ENCODE data around the gene MED12L.
A peak's percentile ranks its signal among the peaks of the same experiment; 100 is the strongest.

MED12L gene

DNA sequence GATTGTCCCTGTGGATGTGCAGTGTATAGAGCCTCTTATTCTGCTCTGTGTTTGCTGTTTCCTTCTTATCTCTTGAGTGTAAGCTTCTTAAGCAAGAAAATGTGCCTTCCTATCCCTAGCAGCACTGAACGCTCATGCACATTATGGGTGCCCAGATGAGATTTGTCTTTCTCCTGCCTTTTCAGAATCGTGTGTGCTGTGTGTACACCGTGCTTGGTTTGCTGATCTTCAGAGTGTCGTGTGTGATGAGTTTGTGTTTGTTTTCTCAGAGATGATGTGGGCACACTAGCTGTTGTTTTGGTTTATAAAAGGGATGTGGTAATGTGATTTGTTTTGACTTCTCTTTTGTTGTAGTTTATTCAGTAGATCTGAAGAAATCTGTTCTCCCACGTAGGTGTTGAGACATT lies 97.8 kb downstream of the MED12L start:
- no peaks in the 10 kb centered on the region for H3K4me1 ChIP-seq (ENCODE audit: control insufficient read depth in 1 of 2, insufficient read depth in 2 of 2, low read length in 2 of 2)
- no peak overlapping the region for H3K4me3 ChIP-seq (ENCODE audit: low read depth in 1 of 2, low read length in 2 of 2)
- no peaks in the 10 kb centered on the region for H3K36me3 ChIP-seq (ENCODE audit: control insufficient read depth in 1 of 2, insufficient read depth in 2 of 2, low read length in 2 of 2)
- no peak overlapping the region for H3K27ac ChIP-seq (ENCODE audit: low read length)
- H3K9me3 ChIP-seq (ENCODE audit: control insufficient read depth in 1 of 2, low read length in 2 of 2) = no peaks in the 10 kb centered on the region
- no peaks in the 10 kb centered on the region for H3K27me3 ChIP-seq (ENCODE audit: low read depth, low read length)

DNA sequence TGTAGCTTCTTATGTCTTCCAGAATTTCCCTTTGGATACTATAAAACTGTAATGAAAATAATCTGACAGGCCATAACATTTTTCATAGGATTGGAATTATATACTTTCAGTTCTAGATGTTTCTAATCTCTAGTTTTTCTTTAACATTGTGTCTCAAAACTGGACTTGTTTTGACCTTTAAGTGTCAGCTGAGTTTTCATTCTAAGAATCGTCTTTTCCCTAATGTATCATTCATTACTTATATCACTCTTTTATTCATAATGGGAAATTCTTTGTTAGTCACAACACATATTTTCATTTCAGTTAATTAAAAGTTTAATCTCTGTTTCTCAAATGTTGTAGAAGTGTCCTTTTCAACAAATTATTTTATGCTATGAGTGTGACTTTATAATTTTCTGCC lies 105.6 kb downstream of the MED12L start:
- no peaks in the 10 kb centered on the region for H3K9me3 ChIP-seq (ENCODE audit: control insufficient read depth in 1 of 2, low read length in 2 of 2)
- H3K4me1 ChIP-seq (ENCODE audit: control insufficient read depth in 1 of 2, insufficient read depth in 2 of 2, low read length in 2 of 2) = no peaks in the 10 kb centered on the region
- no peaks in the 10 kb centered on the region for H3K36me3 ChIP-seq (ENCODE audit: control insufficient read depth in 1 of 2, insufficient read depth in 2 of 2, low read length in 2 of 2)
- no peaks in the 10 kb centered on the region for H3K27me3 ChIP-seq (ENCODE audit: low read depth, low read length)
- no peak overlapping the region for H3K4me3 ChIP-seq (ENCODE audit: low read depth in 1 of 2, low read length in 2 of 2)
- no peak overlapping the region for H3K27ac ChIP-seq (ENCODE audit: low read length)

DNA sequence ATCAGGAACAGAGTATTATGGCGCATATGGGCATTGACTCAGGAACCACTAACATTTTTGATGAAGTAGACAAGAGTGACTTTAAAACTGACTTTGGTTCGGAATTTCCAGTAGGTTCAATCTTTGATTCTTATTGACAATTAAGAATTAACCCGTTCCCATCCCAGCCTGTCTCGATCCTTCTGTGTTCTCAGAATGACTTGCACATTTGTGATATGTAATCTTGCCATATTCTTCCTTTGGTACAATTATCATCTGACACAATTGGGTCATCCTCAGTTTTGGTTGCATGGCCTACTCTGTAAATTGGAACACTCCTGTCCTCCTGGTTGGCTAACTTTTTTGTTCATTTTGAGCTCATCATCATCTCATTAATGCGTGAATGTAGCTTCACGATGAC lies 107.1 kb downstream of the MED12L start:
- no peaks in the 10 kb centered on the region for H3K9me3 ChIP-seq (ENCODE audit: control insufficient read depth in 1 of 2, low read length in 2 of 2)
- H3K27me3 ChIP-seq (ENCODE audit: low read depth, low read length) = no peaks in the 10 kb centered on the region

DNA sequence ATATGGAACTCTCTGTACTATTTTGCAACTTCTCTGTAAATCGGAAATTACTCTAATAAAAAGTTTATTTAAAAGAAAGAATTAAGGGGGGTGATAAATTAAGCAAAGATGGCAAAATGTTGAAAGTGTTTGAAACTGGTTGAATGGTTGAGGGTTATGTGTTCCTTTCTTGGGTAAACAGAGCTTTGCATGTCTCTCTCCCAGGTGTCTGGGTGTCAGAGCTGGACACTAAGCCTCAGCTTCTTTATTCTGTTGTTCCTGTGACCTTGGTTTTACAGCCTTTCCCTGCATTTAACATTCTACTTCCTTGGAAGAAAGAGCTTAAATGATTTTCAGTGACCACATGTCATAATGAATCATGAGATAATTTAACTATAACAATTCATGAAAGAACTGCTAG lies 110.4 kb downstream of the MED12L start:
- H3K4me3 ChIP-seq (ENCODE audit: low read depth in 1 of 2, low read length in 2 of 2) = no peak overlapping the region
- H3K9me3 ChIP-seq (ENCODE audit: control insufficient read depth in 1 of 2, low read length in 2 of 2) = no peaks in the 10 kb centered on the region
- no peaks in the 10 kb centered on the region for H3K27me3 ChIP-seq (ENCODE audit: low read depth, low read length)
- no peaks in the 10 kb centered on the region for H3K4me1 ChIP-seq (ENCODE audit: control insufficient read depth in 1 of 2, insufficient read depth in 2 of 2, low read length in 2 of 2)
- no peak overlapping the region for H3K27ac ChIP-seq (ENCODE audit: low read length)
- peaks cover 0 to 5% of the 10 kb centered on the region in 2 donors for H3K36me3 ChIP-seq (ENCODE audit: control insufficient read depth in 1 of 2, insufficient read depth in 2 of 2, low read length in 2 of 2)

More for the DNA sequence above, 107.1 kb downstream of the MED12L start:
- Histone ChIP-seq H3K4me3 (ENCODE audit: low read depth in 1 of 2, low read length in 2 of 2) (no peak overlapping the region), H3K27ac (ENCODE audit: low read length) (no peak overlapping the region), H3K4me1 (ENCODE audit: control insufficient read depth in 1 of 2, insufficient read depth in 2 of 2, low read length in 2 of 2) (no peaks in the 10 kb centered on the region), H3K36me3 (ENCODE audit: control insufficient read depth in 1 of 2, insufficient read depth in 2 of 2, low read length in 2 of 2) (peaks cover 0 to 5% of the 10 kb centered on the region in 2 donors)

DNA sequence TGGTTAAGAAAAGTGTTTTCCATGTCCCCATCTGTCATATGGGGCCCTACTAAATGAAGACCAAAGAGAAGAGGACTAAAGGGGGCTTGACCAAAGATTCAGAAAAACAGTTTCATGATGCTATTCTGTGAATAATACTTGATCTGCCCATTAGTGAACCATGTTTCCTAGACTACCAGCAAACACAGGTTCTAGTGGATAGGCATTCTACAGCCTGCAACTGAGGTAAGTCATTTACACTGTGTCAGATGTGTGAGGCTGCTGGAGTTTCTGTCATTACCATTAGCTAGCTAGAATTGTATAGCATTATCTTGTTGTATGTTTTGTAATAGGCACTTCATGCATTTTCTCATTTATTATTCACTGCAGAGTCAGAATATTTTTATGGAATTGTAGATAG lies 111.0 kb downstream of the MED12L start:
- H3K27ac ChIP-seq (ENCODE audit: low read length) = no peak overlapping the region
- no peaks in the 10 kb centered on the region for H3K9me3 ChIP-seq (ENCODE audit: control insufficient read depth in 1 of 2, low read length in 2 of 2)
- peaks cover 0 to 5% of the 10 kb centered on the region in 2 donors for H3K36me3 ChIP-seq (ENCODE audit: control insufficient read depth in 1 of 2, insufficient read depth in 2 of 2, low read length in 2 of 2)
- no peaks in the 10 kb centered on the region for H3K4me1 ChIP-seq (ENCODE audit: control insufficient read depth in 1 of 2, insufficient read depth in 2 of 2, low read length in 2 of 2)
- no peaks in the 10 kb centered on the region for H3K27me3 ChIP-seq (ENCODE audit: low read depth, low read length)
- H3K4me3 ChIP-seq (ENCODE audit: low read depth in 1 of 2, low read length in 2 of 2) = no peak overlapping the region

DNA sequence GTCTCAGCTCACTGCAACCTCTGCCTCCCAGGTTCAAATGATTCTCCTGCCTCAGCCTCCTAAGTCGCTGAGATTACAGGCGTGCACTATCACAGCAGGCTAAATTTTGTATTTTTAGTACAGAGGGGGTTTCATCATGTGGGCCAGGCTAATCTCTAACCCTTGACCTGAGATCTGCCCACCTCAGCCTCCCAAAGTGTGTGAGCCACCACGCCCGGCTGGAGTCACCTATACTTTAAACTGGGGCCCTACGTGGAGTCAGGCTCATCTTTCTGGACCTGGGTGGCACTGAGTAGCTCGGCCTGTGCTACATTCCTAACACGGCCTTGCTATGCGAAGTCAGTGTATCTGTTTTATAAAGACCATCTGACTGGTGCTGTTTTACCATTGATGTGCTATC lies 111.8 kb downstream of the MED12L start:
- peaks cover 0 to 5% of the 10 kb centered on the region in 2 donors for H3K36me3 ChIP-seq (ENCODE audit: control insufficient read depth in 1 of 2, insufficient read depth in 2 of 2, low read length in 2 of 2)
- H3K27ac ChIP-seq (ENCODE audit: low read length) = no peak overlapping the region
- no peaks in the 10 kb centered on the region for H3K27me3 ChIP-seq (ENCODE audit: low read depth, low read length)
- H3K4me1 ChIP-seq (ENCODE audit: control insufficient read depth in 1 of 2, insufficient read depth in 2 of 2, low read length in 2 of 2) = no peaks in the 10 kb centered on the region
- no peak overlapping the region for H3K4me3 ChIP-seq (ENCODE audit: low read depth in 1 of 2, low read length in 2 of 2)
- no peaks in the 10 kb centered on the region for H3K9me3 ChIP-seq (ENCODE audit: control insufficient read depth in 1 of 2, low read length in 2 of 2)

DNA sequence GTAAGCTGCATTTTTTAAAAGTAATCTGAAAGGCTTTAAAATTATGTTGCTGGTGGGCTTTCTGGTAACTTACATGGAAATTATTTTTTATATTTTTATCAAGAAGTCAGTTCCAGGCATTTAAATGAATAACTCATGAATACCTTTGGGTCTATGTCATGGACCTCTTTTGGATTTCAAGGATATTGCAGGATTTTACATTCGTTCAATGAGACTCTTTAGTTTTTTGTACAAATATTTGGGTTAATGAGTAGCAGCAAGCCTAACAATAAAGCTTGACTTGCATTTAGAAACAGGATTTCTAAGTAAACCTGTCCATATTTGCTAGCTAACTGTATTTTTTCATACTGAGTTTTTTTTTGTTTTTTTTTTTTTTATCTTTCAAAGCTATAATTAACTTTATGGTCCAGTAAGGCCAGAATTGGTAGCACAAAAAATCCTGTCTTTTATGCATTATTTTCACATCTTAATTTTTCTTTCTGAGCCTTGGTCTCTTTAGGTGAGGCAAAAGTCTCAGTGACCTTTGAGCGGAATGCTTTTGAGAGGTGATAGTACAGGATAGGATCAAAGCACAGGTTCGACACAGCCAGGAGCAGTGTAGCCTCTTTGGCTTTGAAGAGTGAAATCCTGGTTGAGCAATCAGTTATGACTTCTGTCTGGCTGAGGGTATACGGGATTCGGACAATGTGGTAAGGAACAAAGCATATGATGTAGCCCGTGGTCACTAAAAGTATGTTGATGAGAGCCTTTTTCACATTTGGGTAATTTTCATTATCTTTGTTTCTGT lies 112.7 kb downstream of the MED12L start:
- no peaks in the 10 kb centered on the region for H3K9me3 ChIP-seq (ENCODE audit: control insufficient read depth in 1 of 2, low read length in 2 of 2)
- no peaks in the 10 kb centered on the region for H3K27me3 ChIP-seq (ENCODE audit: low read depth, low read length)
- peaks cover 0 to 5% of the 10 kb centered on the region in 2 donors for H3K36me3 ChIP-seq (ENCODE audit: control insufficient read depth in 1 of 2, insufficient read depth in 2 of 2, low read length in 2 of 2)
- H3K4me3 ChIP-seq (ENCODE audit: low read depth in 1 of 2, low read length in 2 of 2) = no peak overlapping the region
- H3K27ac ChIP-seq (ENCODE audit: low read length) = no peak overlapping the region
- H3K4me1 ChIP-seq (ENCODE audit: control insufficient read depth in 1 of 2, insufficient read depth in 2 of 2, low read length in 2 of 2) = no peaks in the 10 kb centered on the region

DNA sequence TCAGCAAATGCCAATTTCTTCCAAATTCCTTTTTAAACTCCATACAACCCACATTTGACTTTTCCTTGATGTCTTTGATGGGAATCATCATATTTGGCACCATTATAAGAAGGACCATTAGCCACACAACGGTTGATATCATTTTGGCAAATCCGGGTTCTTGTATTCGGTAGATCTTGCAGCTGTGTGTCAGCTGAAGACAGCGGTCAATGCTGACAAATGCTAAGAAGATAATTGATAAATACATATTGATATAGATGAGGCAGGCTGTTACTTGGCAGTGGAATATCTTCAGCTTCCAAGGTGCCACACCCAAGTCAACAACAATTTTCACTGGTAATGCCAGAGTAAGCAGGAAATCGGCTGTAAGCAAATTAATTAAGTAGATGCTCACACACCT lies 113.4 kb downstream of the MED12L start:
- Histone ChIP-seq H3K4me1 (ENCODE audit: control insufficient read depth in 1 of 2, insufficient read depth in 2 of 2, low read length in 2 of 2) (no peaks in the 10 kb centered on the region), H3K27me3 (ENCODE audit: low read depth, low read length) (no peaks in the 10 kb centered on the region), H3K36me3 (ENCODE audit: control insufficient read depth in 1 of 2, insufficient read depth in 2 of 2, low read length in 2 of 2) (peaks cover 0 to 5% of the 10 kb centered on the region in 2 donors), H3K4me3 (ENCODE audit: low read depth in 1 of 2, low read length in 2 of 2) (no peak overlapping the region), H3K9me3 (ENCODE audit: control insufficient read depth in 1 of 2, low read length in 2 of 2) (no peaks in the 10 kb centered on the region), H3K27ac (ENCODE audit: low read length) (no peak overlapping the region)

DNA sequence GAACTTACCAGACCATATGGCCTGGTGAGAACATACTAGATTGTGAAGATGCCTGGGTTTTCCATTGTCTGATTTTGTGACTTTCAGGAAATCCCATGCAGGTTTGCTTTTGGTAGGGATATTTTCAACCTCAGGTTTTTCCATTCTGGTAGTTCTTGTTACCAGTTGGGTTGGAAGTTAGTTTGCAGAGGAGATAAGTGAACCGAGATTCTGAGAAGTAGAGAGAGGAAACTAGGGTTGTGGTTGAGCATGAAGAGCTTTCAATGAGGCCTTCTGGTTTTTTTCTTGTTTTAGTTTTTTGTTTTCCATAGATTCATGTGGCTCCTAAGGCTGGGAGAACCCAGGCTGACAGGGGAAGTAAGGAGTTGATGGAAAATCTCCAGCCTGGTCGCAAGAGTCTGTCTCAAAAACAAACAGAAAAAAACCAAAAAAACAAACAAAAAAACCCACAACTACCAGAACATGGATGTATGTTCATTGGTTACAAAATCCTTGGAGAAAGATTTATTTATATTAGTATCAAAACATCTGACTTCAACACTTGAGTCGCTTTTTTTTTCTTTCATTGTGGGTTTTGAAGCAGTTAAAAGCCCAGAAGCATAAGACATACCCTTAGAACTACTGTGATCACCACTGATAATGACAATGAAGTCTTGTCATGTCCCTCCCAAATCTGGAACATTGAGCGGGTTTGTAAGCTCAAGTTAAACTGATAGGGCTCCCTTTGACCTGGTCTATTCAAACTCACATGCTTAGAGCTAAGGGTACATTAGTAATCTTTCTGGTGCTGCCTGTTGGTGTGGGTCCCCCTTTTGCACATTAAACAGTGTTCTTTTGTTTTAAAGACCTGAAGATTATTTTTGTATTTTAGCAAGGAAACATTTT lies 114.3 kb downstream of the MED12L start:
- Histone ChIP-seq H3K9me3 (ENCODE audit: control insufficient read depth in 1 of 2, low read length in 2 of 2) (no peaks in the 10 kb centered on the region), H3K36me3 (ENCODE audit: control insufficient read depth in 1 of 2, insufficient read depth in 2 of 2, low read length in 2 of 2) (peaks cover 0 to 5% of the 10 kb centered on the region in 2 donors), H3K4me1 (ENCODE audit: control insufficient read depth in 1 of 2, insufficient read depth in 2 of 2, low read length in 2 of 2) (no peaks in the 10 kb centered on the region), H3K4me3 (ENCODE audit: low read depth in 1 of 2, low read length in 2 of 2) (no peak overlapping the region), H3K27me3 (ENCODE audit: low read depth, low read length) (no peaks in the 10 kb centered on the region), H3K27ac (ENCODE audit: low read length) (no peak overlapping the region)

DNA sequence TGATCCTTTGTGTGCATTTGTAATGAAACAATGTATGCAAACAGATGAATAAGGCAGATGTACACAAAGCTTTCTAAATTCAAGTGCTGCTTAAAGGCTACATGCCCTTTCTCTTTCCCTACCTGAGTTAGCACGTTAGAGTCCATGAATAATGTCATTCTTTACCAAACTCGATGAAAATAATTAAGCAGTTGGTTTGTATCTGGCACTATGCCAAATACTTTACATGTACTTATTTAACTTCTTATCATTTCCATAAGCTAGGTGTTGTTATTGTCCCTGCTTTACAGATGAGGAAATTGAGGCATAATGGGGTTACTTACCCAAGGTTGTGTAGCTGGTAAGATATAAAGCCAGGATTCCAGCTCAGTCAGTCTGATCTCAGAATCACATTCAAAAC lies 115.1 kb downstream of the MED12L start:
- Histone ChIP-seq H3K4me3 (ENCODE audit: low read depth in 1 of 2, low read length in 2 of 2) (no peak overlapping the region), H3K9me3 (ENCODE audit: control insufficient read depth in 1 of 2, low read length in 2 of 2) (no peaks in the 10 kb centered on the region), H3K4me1 (ENCODE audit: control insufficient read depth in 1 of 2, insufficient read depth in 2 of 2, low read length in 2 of 2) (no peaks in the 10 kb centered on the region), H3K27ac (ENCODE audit: low read length) (no peak overlapping the region), H3K36me3 (ENCODE audit: control insufficient read depth in 1 of 2, insufficient read depth in 2 of 2, low read length in 2 of 2) (peaks cover 0 to 5% of the 10 kb centered on the region in 2 donors), H3K27me3 (ENCODE audit: low read depth, low read length) (no peaks in the 10 kb centered on the region)

DNA sequence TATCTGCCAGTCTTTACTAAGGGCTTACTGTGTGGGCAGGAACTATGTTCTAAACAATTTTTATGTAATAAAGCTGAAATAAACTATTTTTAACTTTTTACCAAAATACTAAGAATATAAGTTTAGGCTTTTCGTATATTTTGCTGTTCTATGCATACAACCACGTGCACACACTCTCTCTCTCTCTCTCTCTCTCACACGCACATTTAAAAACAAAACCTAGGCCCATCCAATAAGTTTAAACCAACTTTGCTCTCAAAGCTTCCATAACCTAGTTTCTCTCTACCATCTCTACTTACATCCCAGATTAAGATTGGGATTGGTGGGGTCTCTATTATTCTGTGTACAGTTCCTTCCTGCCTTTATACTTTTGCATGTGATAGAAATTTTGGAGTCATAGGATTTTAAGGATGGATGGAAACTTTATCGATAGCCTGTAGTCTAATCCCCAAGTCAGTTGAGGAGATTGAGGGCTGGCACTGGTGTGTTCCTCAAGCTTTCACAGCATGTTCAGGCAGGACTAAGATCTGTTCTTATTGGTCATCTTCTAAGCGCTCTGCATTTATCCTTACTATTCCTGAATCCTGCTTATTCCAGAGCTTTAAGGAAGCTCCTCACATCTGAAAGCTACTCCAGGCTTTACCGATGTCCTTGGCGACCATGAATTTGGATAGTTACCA lies 115.7 kb downstream of the MED12L start:
- Histone ChIP-seq H3K27me3 (ENCODE audit: low read depth, low read length) (no peaks in the 10 kb centered on the region), H3K36me3 (ENCODE audit: control insufficient read depth in 1 of 2, insufficient read depth in 2 of 2, low read length in 2 of 2) (peaks cover 0 to 5% of the 10 kb centered on the region in 2 donors), H3K9me3 (ENCODE audit: control insufficient read depth in 1 of 2, low read length in 2 of 2) (no peaks in the 10 kb centered on the region), H3K4me3 (ENCODE audit: low read depth in 1 of 2, low read length in 2 of 2) (no peak overlapping the region), H3K4me1 (ENCODE audit: control insufficient read depth in 1 of 2, insufficient read depth in 2 of 2, low read length in 2 of 2) (no peaks in the 10 kb centered on the region), H3K27ac (ENCODE audit: low read length) (peak overlapping the region; percentile 32)

All from muscle layer of duodenum (tissue), 2 donors.